ENCODE measurements around the gene SLC39A5. TPM values are rescaled to one million over a fixed set of nuclear protein-coding genes. Genes with fewer than 3 reads are reported as not detected.

The SLC39A5 gene
- total and polyA plus RNA-seq, 2 of the 13 experiments (the other 11 are each of a cell fraction or from before 2014, with no cell fraction given), result 59.7 to 101 TPM

DNA sequence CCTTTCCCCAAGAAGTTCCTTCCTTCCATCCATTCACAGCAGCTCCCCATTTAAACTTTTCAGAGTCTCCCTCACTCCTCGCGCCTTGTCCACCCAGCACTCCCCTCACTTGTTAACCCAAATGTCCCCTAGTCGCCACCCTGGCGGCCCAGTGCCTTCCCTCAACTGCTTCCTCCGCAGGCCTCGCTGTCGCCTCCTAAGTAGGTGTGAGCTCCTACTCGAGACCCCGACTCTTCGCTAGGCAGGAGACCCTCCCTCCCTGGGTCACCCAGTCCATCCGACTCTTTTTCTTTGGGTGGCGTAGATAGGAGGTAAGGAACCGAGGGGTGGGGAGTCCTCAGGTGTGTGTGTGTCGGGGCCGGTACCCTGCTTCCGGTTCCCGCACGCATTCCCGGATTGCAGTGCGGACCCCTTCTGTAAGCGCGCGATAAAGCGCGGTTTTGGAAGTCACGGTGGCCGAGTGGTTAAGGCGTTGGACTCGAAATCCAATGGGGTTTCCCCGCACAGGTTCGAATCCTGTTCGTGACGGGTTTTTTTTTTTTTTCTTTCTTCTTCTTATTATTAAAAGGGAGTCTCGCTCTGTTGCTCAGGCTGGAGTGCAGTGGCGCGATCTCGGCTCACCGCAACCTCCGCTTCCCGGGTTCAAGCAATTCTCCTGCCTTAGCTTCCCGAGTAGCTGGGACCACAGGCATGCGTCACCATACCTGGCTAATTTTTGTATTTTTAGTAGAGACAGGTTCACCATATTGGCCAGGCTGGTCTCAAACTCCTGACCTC lies 39.7 kb upstream of the SLC39A5 start (continued):
- TF ChIP-seq, protein P1, sequence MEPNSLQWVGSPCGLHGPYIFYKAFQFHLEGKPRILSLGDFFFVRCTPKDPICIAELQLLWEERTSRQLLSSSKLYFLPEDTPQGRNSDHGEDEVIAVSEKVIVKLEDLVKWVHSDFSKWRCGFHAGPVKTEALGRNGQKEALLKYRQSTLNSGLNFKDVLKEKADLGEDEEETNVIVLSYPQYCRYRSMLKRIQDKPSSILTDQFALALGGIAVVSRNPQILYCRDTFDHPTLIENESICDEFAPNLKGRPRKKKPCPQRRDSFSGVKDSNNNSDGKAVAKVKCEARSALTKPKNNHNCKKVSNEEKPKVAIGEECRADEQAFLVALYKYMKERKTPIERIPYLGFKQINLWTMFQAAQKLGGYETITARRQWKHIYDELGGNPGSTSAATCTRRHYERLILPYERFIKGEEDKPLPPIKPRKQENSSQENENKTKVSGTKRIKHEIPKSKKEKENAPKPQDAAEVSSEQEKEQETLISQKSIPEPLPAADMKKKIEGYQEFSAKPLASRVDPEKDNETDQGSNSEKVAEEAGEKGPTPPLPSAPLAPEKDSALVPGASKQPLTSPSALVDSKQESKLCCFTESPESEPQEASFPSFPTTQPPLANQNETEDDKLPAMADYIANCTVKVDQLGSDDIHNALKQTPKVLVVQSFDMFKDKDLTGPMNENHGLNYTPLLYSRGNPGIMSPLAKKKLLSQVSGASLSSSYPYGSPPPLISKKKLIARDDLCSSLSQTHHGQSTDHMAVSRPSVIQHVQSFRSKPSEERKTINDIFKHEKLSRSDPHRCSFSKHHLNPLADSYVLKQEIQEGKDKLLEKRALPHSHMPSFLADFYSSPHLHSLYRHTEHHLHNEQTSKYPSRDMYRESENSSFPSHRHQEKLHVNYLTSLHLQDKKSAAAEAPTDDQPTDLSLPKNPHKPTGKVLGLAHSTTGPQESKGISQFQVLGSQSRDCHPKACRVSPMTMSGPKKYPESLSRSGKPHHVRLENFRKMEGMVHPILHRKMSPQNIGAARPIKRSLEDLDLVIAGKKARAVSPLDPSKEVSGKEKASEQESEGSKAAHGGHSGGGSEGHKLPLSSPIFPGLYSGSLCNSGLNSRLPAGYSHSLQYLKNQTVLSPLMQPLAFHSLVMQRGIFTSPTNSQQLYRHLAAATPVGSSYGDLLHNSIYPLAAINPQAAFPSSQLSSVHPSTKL (CRISPR knock-in tag; IDR thresholded peaks at IDR 0.05), result peak; percentile 46
- TF ChIP-seq FOXA1 (IDR thresholded peaks at IDR 0.05), result no peak
- no peak for TF ChIP-seq FOXA1 (CRISPR knock-in tag; IDR thresholded peaks at IDR 0.05)
- peak; percentile 30; the same call in 1 of the 2 replicates for TF ChIP-seq ZNF143 (CRISPR knock-in tag; IDR thresholded peaks at IDR 0.05)
- TF ChIP-seq XRCC5 (optimal IDR thresholded peaks at IDR 0.05; ENCODE audit: low read length), result no peak
- TF ChIP-seq, protein P2, sequence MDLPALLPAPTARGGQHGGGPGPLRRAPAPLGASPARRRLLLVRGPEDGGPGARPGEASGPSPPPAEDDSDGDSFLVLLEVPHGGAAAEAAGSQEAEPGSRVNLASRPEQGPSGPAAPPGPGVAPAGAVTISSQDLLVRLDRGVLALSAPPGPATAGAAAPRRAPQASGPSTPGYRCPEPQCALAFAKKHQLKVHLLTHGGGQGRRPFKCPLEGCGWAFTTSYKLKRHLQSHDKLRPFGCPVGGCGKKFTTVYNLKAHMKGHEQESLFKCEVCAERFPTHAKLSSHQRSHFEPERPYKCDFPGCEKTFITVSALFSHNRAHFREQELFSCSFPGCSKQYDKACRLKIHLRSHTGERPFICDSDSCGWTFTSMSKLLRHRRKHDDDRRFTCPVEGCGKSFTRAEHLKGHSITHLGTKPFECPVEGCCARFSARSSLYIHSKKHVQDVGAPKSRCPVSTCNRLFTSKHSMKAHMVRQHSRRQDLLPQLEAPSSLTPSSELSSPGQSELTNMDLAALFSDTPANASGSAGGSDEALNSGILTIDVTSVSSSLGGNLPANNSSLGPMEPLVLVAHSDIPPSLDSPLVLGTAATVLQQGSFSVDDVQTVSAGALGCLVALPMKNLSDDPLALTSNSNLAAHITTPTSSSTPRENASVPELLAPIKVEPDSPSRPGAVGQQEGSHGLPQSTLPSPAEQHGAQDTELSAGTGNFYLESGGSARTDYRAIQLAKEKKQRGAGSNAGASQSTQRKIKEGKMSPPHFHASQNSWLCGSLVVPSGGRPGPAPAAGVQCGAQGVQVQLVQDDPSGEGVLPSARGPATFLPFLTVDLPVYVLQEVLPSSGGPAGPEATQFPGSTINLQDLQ (CRISPR knock-in tag; IDR thresholded peaks at IDR 0.05), result no peak; the same call in 1 of the 2 replicates
- TF ChIP-seq ZNF567 (CRISPR knock-in tag; IDR thresholded peaks at IDR 0.05; ENCODE audit: borderline replicate concordance), result 0 out of 2 replicates have a peak, but pooled peaks have one; percentile 74
- no peak for TF ChIP-seq GLI4 (CRISPR knock-in tag; IDR thresholded peaks at IDR 0.05; ENCODE audit: borderline replicate concordance)
- TF ChIP-seq ZNF160 (CRISPR knock-in tag; IDR thresholded peaks at IDR 0.05), result no peak
- TF ChIP-seq AGO2 (optimal IDR thresholded peaks at IDR 0.05; ENCODE audit: low read depth, low read length), result no peak
- TF ChIP-seq, protein P3, sequence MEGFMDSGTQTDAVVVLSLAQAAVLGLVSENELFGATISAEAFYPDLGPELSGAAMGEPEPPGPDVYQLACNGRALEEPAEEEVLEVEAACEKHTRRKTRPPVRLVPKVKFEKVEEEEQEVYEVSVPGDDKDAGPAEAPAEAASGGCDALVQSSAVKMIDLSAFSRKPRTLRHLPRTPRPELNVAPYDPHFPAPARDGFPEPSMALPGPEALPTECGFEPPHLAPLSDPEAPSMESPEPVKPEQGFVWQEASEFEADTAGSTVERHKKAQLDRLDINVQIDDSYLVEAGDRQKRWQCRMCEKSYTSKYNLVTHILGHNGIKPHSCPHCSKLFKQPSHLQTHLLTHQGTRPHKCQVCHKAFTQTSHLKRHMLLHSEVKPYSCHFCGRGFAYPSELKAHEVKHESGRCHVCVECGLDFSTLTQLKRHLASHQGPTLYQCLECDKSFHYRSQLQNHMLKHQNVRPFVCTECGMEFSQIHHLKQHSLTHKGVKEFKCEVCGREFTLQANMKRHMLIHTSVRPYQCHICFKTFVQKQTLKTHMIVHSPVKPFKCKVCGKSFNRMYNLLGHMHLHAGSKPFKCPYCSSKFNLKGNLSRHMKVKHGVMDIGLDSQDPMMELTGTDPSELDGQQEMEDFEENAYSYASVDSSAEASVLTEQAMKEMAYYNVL (CRISPR knock-in tag; IDR thresholded peaks at IDR 0.05; ENCODE audit: borderline replicate concordance), result no peak; the same call in 1 of the 2 replicates
- TF ChIP-seq SMARCE1 (IDR thresholded peaks at IDR 0.05; ENCODE audit: borderline replicate concordance), result no peak
- TF ChIP-seq TOE1 (CRISPR knock-in tag; IDR thresholded peaks at IDR 0.05), result peak; percentile 24; the same call in 1 of the 2 replicates
- peak; percentile 51; the same call in 1 of the 2 replicates for TF ChIP-seq ZNF749 (CRISPR knock-in tag; IDR thresholded peaks at IDR 0.05; ENCODE audit: borderline replicate concordance)
- TF ChIP-seq MXD4 (CRISPR knock-in tag; IDR thresholded peaks at IDR 0.05), result no peak
- peak; percentile 75; the same call in 1 of the 2 replicates for TF ChIP-seq ZNF556 (CRISPR knock-in tag; IDR thresholded peaks at IDR 0.05; ENCODE audit: borderline replicate concordance)
- peak; percentile 72 for TF ChIP-seq ZFY (CRISPR knock-in tag; IDR thresholded peaks at IDR 0.05)
- TF ChIP-seq, protein P4, sequence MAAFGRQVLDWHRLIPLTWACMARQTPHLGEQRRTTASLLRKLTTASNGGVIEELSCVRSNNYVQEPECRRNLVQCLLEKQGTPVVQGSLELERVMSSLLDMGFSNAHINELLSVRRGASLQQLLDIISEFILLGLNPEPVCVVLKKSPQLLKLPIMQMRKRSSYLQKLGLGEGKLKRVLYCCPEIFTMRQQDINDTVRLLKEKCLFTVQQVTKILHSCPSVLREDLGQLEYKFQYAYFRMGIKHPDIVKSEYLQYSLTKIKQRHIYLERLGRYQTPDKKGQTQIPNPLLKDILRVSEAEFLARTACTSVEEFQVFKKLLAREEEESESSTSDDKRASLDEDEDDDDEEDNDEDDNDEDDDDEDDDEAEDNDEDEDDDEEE (CRISPR knock-in tag; IDR thresholded peaks at IDR 0.05), result no peak
- no peak for TF ChIP-seq ZNF44 (CRISPR knock-in tag; IDR thresholded peaks at IDR 0.05)
- TF ChIP-seq SRF (IDR thresholded peaks at IDR 0.05; ENCODE audit: low read depth, low read length), result no peak

All from HepG2 (cell line).